ENCODE data around the gene TMEM37.

DNA sequence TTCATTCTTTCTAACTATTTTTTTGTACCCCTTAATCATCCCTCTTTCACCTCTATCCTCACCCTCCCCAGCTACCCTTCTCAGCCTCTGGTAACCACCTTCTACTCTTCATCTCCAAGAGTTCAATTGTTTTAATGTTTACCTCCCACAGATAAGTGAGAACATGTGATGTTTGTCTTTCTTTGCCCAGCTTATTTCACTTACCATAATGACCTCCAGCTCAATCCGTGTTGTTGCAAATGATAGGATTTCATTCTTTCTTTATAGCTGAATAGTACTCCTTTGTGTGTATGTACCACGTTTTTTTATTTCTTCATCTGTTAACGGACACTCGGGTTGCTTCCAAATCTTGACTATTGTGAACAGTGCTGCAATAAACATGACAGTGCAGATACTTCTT, 22.1 kb upstream of the TMEM37 start:
- TF ChIP-seq, protein P1, sequence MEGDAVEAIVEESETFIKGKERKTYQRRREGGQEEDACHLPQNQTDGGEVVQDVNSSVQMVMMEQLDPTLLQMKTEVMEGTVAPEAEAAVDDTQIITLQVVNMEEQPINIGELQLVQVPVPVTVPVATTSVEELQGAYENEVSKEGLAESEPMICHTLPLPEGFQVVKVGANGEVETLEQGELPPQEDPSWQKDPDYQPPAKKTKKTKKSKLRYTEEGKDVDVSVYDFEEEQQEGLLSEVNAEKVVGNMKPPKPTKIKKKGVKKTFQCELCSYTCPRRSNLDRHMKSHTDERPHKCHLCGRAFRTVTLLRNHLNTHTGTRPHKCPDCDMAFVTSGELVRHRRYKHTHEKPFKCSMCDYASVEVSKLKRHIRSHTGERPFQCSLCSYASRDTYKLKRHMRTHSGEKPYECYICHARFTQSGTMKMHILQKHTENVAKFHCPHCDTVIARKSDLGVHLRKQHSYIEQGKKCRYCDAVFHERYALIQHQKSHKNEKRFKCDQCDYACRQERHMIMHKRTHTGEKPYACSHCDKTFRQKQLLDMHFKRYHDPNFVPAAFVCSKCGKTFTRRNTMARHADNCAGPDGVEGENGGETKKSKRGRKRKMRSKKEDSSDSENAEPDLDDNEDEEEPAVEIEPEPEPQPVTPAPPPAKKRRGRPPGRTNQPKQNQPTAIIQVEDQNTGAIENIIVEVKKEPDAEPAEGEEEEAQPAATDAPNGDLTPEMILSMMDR (conservative IDR thresholded peaks at IDR 0.05; ENCODE audit: low read depth, low read length) = no peak
- no peak for TF ChIP-seq EZH2 (IDR thresholded peaks at IDR 0.05; ENCODE audit: borderline replicate concordance, low read depth, low read length, poor library complexity, severe bottlenecking)
